GM18519 (cell line): ENCODE results near the gene TMEM116.
"Not testable (repeated sequence)": the region's sequence is repeated elsewhere in the genome, so short reads cannot be mapped to it uniquely, and the experiment has no call there.

Experiments
- ATAC-seq: cut with Tn5 transposase; IDR thresholded peaks from one replicate; pipeline ENCODE4 v1.9.1; 2021; ENCODE audit warnings: mild to moderate bottlenecking, moderate library complexity; ENCODE audit not compliant: unreplicated experiment, low FRiP score

TMEM116 gene

GRCh38 chr12:111980598-111980997 lies 32.4 kb downstream of the TMEM116 start:
- no peak for ATAC-seq

- no peak for ATAC-seq
Measured at GRCh38 chr12:111978545-111978944, 34.4 kb downstream of the TMEM116 start.

- ATAC-seq, result no peak
Measured at GRCh38 chr12:111976860-111977259, 36.1 kb downstream of the TMEM116 start.

GRCh38 chr12:111976291-111976690 lies 36.7 kb downstream of the TMEM116 start:
- no peak for ATAC-seq

- no peak for ATAC-seq
Measured at GRCh38 chr12:111975161-111975931, 37.6 kb downstream of the TMEM116 start.

GRCh38 chr12:111971800-111972199 lies 41.2 kb downstream of the TMEM116 start:
- ATAC-seq, result no peak

GRCh38 chr12:111964935-111965334 lies 48.0 kb downstream of the TMEM116 start:
- ATAC-seq, result no peak

- ATAC-seq, result not testable (repeated sequence)
Measured at GRCh38 chr12:111959518-111959917, 53.4 kb downstream of the TMEM116 start.

GRCh38 chr12:111957224-111957623 lies 55.7 kb downstream of the TMEM116 start:
- not testable (repeated sequence) for ATAC-seq

GRCh38 chr12:111954969-111955368 lies 58.0 kb downstream of the TMEM116 start:
- ATAC-seq, result no peak

- no peak for ATAC-seq
Measured at GRCh38 chr12:111953455-111953854, 59.5 kb downstream of the TMEM116 start.

GRCh38 chr12:111952084-111952787 lies 60.7 kb downstream of the TMEM116 start:
- ATAC-seq, result not testable (repeated sequence)

GRCh38 chr12:111950961-111951676 lies 61.8 kb downstream of the TMEM116 start:
- not testable (repeated sequence) for ATAC-seq

- ATAC-seq, result no peak
Measured at GRCh38 chr12:111943929-111944328, 69.0 kb downstream of the TMEM116 start.

GRCh38 chr12:111942557-111942956 lies 70.4 kb downstream of the TMEM116 start:
- ATAC-seq, result no peak

GRCh38 chr12:111937429-111937828 lies 75.5 kb downstream of the TMEM116 start:
- no peak for ATAC-seq

- ATAC-seq, result no peak
Measured at GRCh38 chr12:111936869-111937268, 76.1 kb downstream of the TMEM116 start.

GRCh38 chr12:111932241-111932640 lies 80.7 kb downstream of the TMEM116 start:
- no peak for ATAC-seq

- ATAC-seq, result no peak
Measured at GRCh38 chr12:111927346-111927745, 85.6 kb downstream of the TMEM116 start.

GRCh38 chr12:111926631-111927030 lies 86.3 kb downstream of the TMEM116 start:
- ATAC-seq, result no peak

- no peak for ATAC-seq
Measured at GRCh38 chr12:111925171-111925570, 87.8 kb downstream of the TMEM116 start.
